GM12875 (cell line): Measurements from ENCODE around the gene ERCC4.
"Not testable (repeated sequence)": the region's sequence is repeated elsewhere in the genome, so short reads cannot be mapped to it uniquely, and the experiment has no call there.

ENCODE experiments used
- H3K4me3 ChIP-seq: one replicate; pipeline ENCODE4 v1.5.1; 2011; ENCODE audit warnings: low read depth, low read length, control low read depth
- CTCF ChIP-seq: IDR thresholded peaks from 2 replicates; pipeline ENCODE4 v1.5.1; 2011; ENCODE audit warnings: low read depth, mild to moderate bottlenecking, control low read depth, inconsistent platforms, low read length, moderate library complexity, borderline replicate concordance; ENCODE audit not compliant: insufficient read depth

The ERCC4 gene

GRCh38 chr16:13886608-13887007, 33.3 kb upstream of the ERCC4 start:
- no peak for TF ChIP-seq CTCF
- H3K4me3 ChIP-seq = no peak overlapping the region

GRCh38 chr16:13889323-13889722, 30.6 kb upstream of the ERCC4 start:
- not testable (repeated sequence) for H3K4me3 ChIP-seq

GRCh38 chr16:13892301-13892700, 27.7 kb upstream of the ERCC4 start:
- H3K4me3 ChIP-seq = no peak overlapping the region
- TF ChIP-seq CTCF = no peak

- no peak overlapping the region for H3K4me3 ChIP-seq
- no peak for TF ChIP-seq CTCF
Measured at GRCh38 chr16:13895516-13895915, 24.4 kb upstream of the ERCC4 start.

- no peak overlapping the region for H3K4me3 ChIP-seq
- TF ChIP-seq CTCF = peak; percentile 34; the same call in 1 of the 2 replicates
Measured at GRCh38 chr16:13896543-13897182, 23.3 kb upstream of the ERCC4 start.

GRCh38 chr16:13897806-13898205, 22.1 kb upstream of the ERCC4 start:
- H3K4me3 ChIP-seq = no peak overlapping the region
- TF ChIP-seq CTCF = no peak

- no peak overlapping the region for H3K4me3 ChIP-seq
- TF ChIP-seq CTCF = no peak
Measured at GRCh38 chr16:13898233-13898632, 21.7 kb upstream of the ERCC4 start.

GRCh38 chr16:13902052-13902451, 17.9 kb upstream of the ERCC4 start:
- H3K4me3 ChIP-seq = no peak overlapping the region
- no peak for TF ChIP-seq CTCF
